ENCODE measurements around the gene RBFOX1. TPM values are rescaled to one million over a fixed set of nuclear protein-coding genes. Genes with fewer than 3 reads are reported as not detected.

The RBFOX1 gene
- total RNA-seq, 2 donors from 2014 or later, result 46.5 to 58.1 TPM

GRCh38 chr16:7691533-7691932 is 358.9 kb downstream of the RBFOX1 start:
- DNase-seq (no peak), ATAC-seq (no peak)
- intact Hi-C loops (cut with DNase I), result no loop called here

GRCh38 chr16:7703672-7704071 is 371.0 kb downstream of the RBFOX1 start:
- DNase-seq, result no peak
- no peak for ATAC-seq
- intact Hi-C loops (cut with DNase I), result no loop called here

GRCh38 chr16:7705885-7706284 is 373.2 kb downstream of the RBFOX1 start:
- no peak for ATAC-seq
- no peak for DNase-seq
- intact Hi-C loops (cut with DNase I), result no loop called here

GRCh38 chr16:7709186-7709585 is 376.5 kb downstream of the RBFOX1 start:
- intact Hi-C loops (cut with DNase I), result no loop called here
- DNase-seq, result no peak
- ATAC-seq, result no peak

- intact Hi-C loops (cut with DNase I), result no loop called here
- no peak for DNase-seq
- no peak for ATAC-seq
Measured at GRCh38 chr16:7713244-7713643, 380.6 kb downstream of the RBFOX1 start.

GRCh38 chr16:7714775-7715174 is 382.1 kb downstream of the RBFOX1 start:
- DNase-seq, result no peak
- no peak for ATAC-seq
- intact Hi-C loops (cut with DNase I), result no loop called here

GRCh38 chr16:7716660-7717550 is 384.3 kb downstream of the RBFOX1 start:
- no peak for DNase-seq
- ATAC-seq, result no peak
- intact Hi-C loops (cut with DNase I), result no loop called here

GRCh38 chr16:7722761-7723160 is 390.1 kb downstream of the RBFOX1 start:
- intact Hi-C loops (cut with DNase I), result no loop called here
- no peak for DNase-seq

GRCh38 chr16:7731141-7731540 is 398.5 kb downstream of the RBFOX1 start:
- ATAC-seq, result no peak
- no peak for DNase-seq
- intact Hi-C loops (cut with DNase I), result no loop called here

More at GRCh38 chr16:7722761-7723160, 390.1 kb downstream of the RBFOX1 start:
- no peak for ATAC-seq

GRCh38 chr16:7736138-7736665 is 403.6 kb downstream of the RBFOX1 start:
- ATAC-seq, result no peak
- intact Hi-C loops (cut with DNase I), result no loop called here

GRCh38 chr16:7742626-7743025 is 410.0 kb downstream of the RBFOX1 start:
- ATAC-seq, result no peak
- intact Hi-C loops (cut with DNase I), result no loop called here
- no peak for DNase-seq

More at GRCh38 chr16:7736138-7736665, 403.6 kb downstream of the RBFOX1 start:
- DNase-seq, result no peak

GRCh38 chr16:7744546-7745264 is 412.1 kb downstream of the RBFOX1 start:
- intact Hi-C loops (cut with DNase I), result no loop called here
- no peak for ATAC-seq

GRCh38 chr16:7745276-7745675 is 412.6 kb downstream of the RBFOX1 start:
- ATAC-seq (no peak), DNase-seq (no peak)
- intact Hi-C loops (cut with DNase I), result no loop called here

More at GRCh38 chr16:7744546-7745264, 412.1 kb downstream of the RBFOX1 start:
- no peak for DNase-seq

GRCh38 chr16:7746941-7747340 is 414.3 kb downstream of the RBFOX1 start:
- intact Hi-C loops (cut with DNase I), result no loop called here
- DNase-seq, result no peak
- no peak for ATAC-seq

GRCh38 chr16:7748522-7748921 is 415.9 kb downstream of the RBFOX1 start:
- no peak for DNase-seq
- intact Hi-C loops (cut with DNase I), result no loop called here
- ATAC-seq, result no peak

- intact Hi-C loops (cut with DNase I), result no loop called here
- ATAC-seq (no peak), DNase-seq (no peak)
Measured at GRCh38 chr16:7755347-7755882, 422.8 kb downstream of the RBFOX1 start.
